HG03196 (cell line): ENCODE results near the gene ZNF575.
"Not testable (repeated sequence)": the region's sequence is repeated elsewhere in the genome, so short reads cannot be mapped to it uniquely, and the experiment has no call there.

Source experiments
- ATAC-seq: cut with Tn5 transposase; IDR thresholded peaks from one replicate; pipeline ENCODE4 v1.9.1; 2021; ENCODE audit not compliant: unreplicated experiment

ZNF575 gene

GRCh38 chr19:43540381-43540780 lies 7.4 kb downstream of the ZNF575 start:
- no peak for ATAC-seq

DNA sequence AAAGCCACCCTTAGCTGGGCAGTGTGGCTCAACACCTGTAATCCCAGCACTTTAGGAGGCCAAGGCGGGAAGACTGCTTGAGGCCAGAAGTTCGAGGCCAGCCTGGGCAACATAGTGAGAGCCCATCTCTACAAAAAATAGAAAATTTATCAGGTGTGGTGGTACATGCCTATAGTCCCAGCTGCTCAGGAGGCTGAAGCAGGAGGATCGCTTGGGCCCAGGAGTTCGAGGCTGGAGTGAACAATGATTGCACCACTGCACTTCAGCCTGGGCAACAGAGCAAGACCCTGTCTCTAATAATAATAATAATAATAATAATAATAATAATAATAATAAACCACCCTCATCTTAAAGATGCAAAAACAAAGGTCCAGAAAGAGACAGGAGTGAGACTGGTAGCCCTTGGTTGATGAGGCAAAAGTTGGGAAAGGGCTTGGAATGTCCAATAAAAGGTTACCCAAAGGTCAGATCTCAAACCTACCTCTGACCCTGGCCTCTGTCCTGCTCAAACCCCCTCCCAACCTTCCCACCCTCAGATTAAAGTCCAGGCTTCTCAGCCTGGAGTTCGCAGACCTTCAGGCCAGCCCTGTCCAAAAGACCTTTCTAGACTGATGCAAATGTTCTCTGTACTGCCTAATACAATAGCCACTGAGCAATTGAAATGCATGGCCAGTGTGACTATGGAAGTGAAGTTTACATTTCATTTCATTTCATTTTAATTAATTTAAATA lies 9.1 kb downstream of the ZNF575 start:
- no peak for ATAC-seq

GRCh38 chr19:43544077-43544476 lies 11.1 kb downstream of the ZNF575 start:
- no peak for ATAC-seq

DNA sequence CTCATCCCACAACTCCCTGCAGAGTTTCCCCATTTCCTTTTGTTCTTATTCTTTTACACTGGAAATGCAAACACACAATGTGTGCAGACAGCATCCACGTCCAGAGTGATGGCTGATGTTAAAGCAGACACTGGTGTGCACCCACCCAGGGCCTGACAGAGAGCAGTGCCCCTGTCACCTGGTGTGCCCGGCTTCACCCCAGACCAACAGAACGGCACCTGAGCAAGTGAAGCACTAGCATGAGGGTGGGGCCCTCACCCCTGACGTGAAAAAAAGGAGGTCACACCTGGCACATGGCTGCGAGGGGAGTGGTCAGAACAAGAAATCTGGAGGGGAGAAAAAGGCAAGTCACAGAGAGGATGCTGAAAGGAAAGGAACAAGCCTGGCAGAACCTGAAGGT lies 12.3 kb downstream of the ZNF575 start:
- no peak for ATAC-seq

DNA sequence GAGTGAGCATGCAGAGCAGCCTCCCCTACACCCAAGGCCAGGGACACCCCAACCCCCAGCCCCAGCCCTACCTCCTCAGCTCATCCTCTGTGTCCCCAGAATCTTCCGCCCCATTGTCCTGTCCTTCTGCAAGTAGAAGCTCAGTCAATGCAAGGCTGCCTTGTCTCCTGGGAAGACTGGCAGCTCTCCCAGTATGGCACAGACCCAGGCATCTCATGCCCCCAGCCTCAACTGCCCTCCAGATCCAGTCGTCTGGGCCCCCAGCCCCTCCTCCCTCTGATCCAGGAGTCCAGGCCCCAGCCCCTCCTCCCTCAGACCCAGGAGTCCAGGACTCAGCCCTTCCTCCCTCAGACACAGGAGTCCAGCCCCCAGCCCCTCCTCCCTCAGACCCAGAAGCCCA lies 13.0 kb downstream of the ZNF575 start:
- no peak for ATAC-seq

- ATAC-seq = no peak
These were observed 13.6 kb downstream of the ZNF575 start for GRCh38 chr19:43546581-43546980.

- not testable (repeated sequence) for ATAC-seq
These were observed 14.9 kb downstream of the ZNF575 start for GRCh38 chr19:43547926-43548325.

DNA sequence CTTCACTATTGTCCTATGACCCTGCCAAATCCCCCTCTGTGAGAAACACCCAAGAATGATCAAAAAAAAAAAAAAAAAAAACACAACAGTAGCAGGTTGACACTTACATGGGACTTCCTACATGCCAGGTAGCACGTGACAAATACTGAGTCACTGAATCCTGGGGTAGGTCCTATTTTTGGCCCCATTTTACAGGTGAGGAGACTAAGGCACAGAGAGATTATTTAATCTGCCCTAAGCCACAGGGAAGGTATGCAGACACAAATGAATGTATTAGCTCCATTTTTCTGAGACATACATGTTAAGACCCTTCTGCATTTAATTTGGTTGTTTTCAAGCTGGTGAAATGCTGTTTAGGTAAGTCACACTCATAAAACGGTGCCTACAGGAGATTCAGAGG lies 15.7 kb downstream of the ZNF575 start:
- ATAC-seq = no peak

GRCh38 chr19:43551399-43552197 lies 18.6 kb downstream of the ZNF575 start:
- no peak for ATAC-seq

GRCh38 chr19:43552198-43552450 lies 19.1 kb downstream of the ZNF575 start:
- no peak for ATAC-seq

DNA sequence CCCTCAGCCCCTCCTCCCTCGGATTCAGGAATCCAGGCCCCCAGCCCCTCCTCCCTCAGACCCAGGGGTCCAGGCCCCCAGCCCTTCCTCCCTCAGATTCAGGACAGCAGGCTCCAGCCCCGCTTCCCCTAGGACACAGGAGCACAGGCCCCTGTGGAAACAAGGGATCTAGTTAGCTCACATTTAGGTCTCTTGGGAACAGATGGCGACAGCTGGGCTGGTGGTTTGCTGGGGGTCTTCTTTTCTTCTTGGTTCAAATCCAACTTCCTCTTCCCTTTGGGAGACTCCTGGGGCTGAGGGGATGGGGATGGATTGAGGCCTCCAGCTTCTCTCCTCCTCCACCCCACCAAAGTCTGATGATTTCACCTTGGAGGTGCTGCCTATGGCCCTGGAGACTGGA lies 19.6 kb downstream of the ZNF575 start:
- no peak for ATAC-seq

DNA sequence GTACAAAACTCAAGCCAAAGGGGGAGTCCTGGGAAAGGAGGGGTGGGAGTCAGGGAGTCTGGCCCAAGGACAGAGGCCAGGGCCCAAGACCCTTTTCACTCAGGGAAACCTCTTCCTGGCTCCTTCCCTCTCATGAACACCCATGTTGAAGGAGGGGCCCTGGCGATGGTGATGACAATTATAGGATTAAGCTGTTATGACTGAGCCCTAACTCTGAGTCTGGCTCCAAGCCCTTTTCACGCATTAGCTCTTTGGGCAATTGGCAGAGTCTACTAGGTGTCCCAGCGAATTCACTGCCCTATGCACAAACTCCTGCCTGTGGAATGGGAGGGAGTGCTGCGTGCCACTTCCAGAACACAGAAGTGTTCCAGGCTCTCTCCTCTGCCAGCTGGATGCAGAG lies 20.7 kb downstream of the ZNF575 start:
- ATAC-seq = no peak

- ATAC-seq = no peak
These were observed 21.4 kb downstream of the ZNF575 start for GRCh38 chr19:43554317-43554895.

GRCh38 chr19:43555185-43555770 lies 22.3 kb downstream of the ZNF575 start:
- no peak for ATAC-seq

DNA sequence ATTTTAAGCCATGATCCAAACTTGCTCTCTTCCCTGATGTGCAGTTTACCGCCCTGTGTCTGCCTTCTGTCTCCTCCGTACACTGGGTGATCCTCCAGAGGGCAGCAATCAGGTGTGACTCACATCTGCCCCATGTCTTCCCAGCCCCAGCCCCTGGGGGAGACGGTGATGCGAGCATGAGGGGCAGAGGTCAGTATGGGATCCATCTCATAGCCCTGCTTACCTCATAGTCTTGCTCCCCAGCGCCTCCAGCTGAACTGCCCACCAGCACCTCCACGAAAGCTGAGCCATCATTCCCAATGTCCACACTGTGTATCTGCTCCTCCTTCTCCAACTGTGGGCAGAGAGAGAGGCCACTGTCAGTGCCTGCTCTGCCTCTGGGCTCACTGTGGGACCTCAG lies 27.7 kb downstream of the ZNF575 start:
- no peak for ATAC-seq

DNA sequence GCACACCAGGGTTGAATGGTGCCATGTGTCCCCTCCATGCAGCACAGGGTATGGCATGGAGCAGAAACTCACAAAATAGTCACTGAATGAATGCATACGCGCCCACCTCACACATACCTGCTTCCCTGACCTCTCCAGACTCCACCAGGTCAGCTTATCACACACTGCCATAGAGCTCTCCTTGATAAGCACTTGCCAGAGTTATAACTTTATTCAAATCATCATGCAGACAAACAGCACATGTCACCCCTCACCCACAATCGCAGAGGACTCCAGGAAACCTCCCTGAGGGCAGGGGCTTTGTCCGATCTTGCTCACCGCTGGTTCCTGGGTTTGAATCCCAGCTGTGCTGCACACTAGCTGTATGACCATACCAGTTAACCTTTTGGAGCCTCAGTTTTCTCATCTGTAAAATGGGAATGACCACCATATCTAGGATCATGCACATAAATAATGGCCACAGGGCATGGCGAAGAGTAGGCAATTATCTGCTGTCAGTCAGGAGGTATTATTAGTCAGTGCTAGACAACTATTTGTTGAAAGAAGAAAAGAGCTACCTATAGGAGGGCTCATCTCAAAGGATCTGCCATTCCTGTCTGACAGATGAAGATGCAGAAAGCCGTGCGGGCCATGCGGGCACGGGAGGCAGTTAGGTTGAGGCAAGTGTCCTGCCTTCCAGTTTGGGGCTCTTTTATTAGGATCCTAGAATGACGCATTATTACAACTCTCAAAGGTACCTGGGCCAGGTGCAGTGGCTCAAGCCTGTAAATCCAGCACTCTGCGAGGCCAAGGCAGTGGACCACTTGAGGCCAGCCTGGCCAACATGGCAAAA lies 28.4 kb downstream of the ZNF575 start:
- ATAC-seq = no peak

DNA sequence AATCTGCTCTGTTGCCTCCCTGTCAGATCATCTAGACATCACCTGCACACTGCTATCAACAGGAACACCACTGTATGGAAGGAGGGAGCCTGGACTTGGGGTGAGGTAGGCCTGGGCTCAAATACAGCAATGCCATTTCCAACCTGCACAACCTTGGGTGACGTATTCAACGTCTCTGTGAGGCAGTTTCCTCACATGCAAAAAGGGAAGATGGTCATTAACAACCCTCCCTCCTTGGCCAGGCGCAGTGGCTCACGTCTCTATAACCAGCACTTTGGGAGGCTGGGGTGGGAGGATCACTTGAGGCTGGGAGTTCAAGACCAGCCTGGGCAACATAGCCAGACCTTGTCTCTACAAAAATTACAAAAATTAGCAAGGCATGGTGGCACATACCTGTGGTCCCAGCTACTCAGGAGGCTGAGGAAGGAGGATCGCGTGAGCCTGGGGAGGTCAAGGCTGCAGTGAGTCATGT lies 29.3 kb downstream of the ZNF575 start:
- no peak for ATAC-seq

- ATAC-seq = peak; percentile 71
These were observed 29.8 kb downstream of the ZNF575 start for GRCh38 chr19:43562698-43563241.

GRCh38 chr19:43563816-43564457 lies 30.9 kb downstream of the ZNF575 start:
- ATAC-seq = no peak

DNA sequence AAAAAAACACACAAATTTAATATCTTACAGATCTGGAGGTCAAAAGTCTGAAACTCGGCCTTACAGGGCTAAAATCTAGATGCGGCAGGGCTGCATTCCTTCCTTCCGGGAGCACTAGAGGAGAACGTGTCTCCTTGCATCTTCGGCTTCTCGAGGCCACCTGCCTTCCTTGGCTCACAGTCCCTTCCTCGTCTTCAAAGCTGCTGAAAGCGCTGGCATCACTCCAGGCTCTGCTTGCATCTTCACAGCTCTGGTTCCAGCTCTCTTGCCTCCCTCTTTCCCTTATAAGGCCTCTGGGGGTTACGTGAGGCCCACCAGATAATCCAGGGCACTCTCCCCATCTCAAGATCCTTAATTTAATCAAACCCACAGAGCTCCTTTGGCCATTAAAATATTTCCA lies 31.8 kb downstream of the ZNF575 start:
- no peak for ATAC-seq
